GM19099 (cell line): ENCODE data around the gene CDK11B.

Experiments used
- POLR2A ChIP-seq: IDR thresholded peaks from 3 replicates; pipeline ENCODE4 v1.6.1; 2011; ENCODE audit warnings: low read depth; ENCODE audit not compliant: insufficient read length; ENCODE audit errors: extremely low read depth

Gene CDK11B

GRCh38 chr1:1605724-1606123, 53.1 kb downstream of the CDK11B start:
- TF ChIP-seq POLR2A = no peak

GRCh38 chr1:1605034-1605591, 53.7 kb downstream of the CDK11B start:
- no peak for TF ChIP-seq POLR2A

GRCh38 chr1:1604374-1605033, 54.3 kb downstream of the CDK11B start:
- TF ChIP-seq POLR2A = no peak

GRCh38 chr1:1603671-1604373, 55.0 kb downstream of the CDK11B start:
- no peak for TF ChIP-seq POLR2A

- no peak for TF ChIP-seq POLR2A
These were observed 55.8 kb downstream of the CDK11B start for GRCh38 chr1:1602968-1603506.

- no peak for TF ChIP-seq POLR2A
These were observed 56.4 kb downstream of the CDK11B start for GRCh38 chr1:1602304-1602967.

GRCh38 chr1:1601564-1602303, 57.1 kb downstream of the CDK11B start:
- no peak for TF ChIP-seq POLR2A

- no peak for TF ChIP-seq POLR2A
These were observed 57.8 kb downstream of the CDK11B start for GRCh38 chr1:1600861-1601563.

GRCh38 chr1:1599935-1600860, 58.6 kb downstream of the CDK11B start, which contains the start of gene FNDC10:
Gene FNDC10 (minus strand): TSS chr1:1600135. CDS start chr1:1600015, 120 bp downstream.
- no peak for TF ChIP-seq POLR2A

GRCh38 chr1:1599030-1599934, 59.5 kb downstream of the CDK11B start:
- TF ChIP-seq POLR2A = no peak

- no peak for TF ChIP-seq POLR2A
These were observed 60.1 kb downstream of the CDK11B start for GRCh38 chr1:1598720-1599029.

- no peak for TF ChIP-seq POLR2A
These were observed 60.6 kb downstream of the CDK11B start for GRCh38 chr1:1598051-1598719.
